ENCODE measurements around the gene ST6GALNAC3.

ST6GALNAC3 gene

GRCh38 chr1:76230842-76231281, 156.3 kb downstream of the ST6GALNAC3 start:
- no peak overlapping the region for H3K4me3 ChIP-seq (ENCODE audit: low read length)
- no peak for DNase-seq (ENCODE audit: low read depth)
- no peak for TF ChIP-seq CTCF (IDR thresholded peaks at IDR 0.05; ENCODE audit: insufficient read depth, low read depth, low read length, missing control alignments)

GRCh38 chr1:76231320-76231719, 156.8 kb downstream of the ST6GALNAC3 start:
- no peak overlapping the region for H3K4me3 ChIP-seq (ENCODE audit: low read length)
- no peak for DNase-seq (ENCODE audit: low read depth)
- TF ChIP-seq CTCF (IDR thresholded peaks at IDR 0.05; ENCODE audit: insufficient read depth, low read depth, low read length, missing control alignments): no peak

- DNase-seq (ENCODE audit: low read depth): no peak
- H3K4me3 ChIP-seq (ENCODE audit: low read length): no peak overlapping the region
- no peak for TF ChIP-seq CTCF (IDR thresholded peaks at IDR 0.05; ENCODE audit: insufficient read depth, low read depth, low read length, missing control alignments)
Measured at GRCh38 chr1:76232666-76233065, 158.1 kb downstream of the ST6GALNAC3 start.

GRCh38 chr1:76234061-76234460, 159.5 kb downstream of the ST6GALNAC3 start:
- H3K4me3 ChIP-seq (ENCODE audit: low read length): no peak overlapping the region
- no peak for DNase-seq (ENCODE audit: low read depth)
- TF ChIP-seq CTCF (IDR thresholded peaks at IDR 0.05; ENCODE audit: insufficient read depth, low read depth, low read length, missing control alignments): no peak

GRCh38 chr1:76237211-76237610, 162.7 kb downstream of the ST6GALNAC3 start:
- no peak for TF ChIP-seq CTCF (IDR thresholded peaks at IDR 0.05; ENCODE audit: insufficient read depth, low read depth, low read length, missing control alignments)
- no peak for DNase-seq (ENCODE audit: low read depth)

GRCh38 chr1:76238094-76238628, 163.6 kb downstream of the ST6GALNAC3 start:
- DNase-seq (ENCODE audit: low read depth): no peak
- TF ChIP-seq CTCF (IDR thresholded peaks at IDR 0.05; ENCODE audit: insufficient read depth, low read depth, low read length, missing control alignments): no peak
- H3K4me3 ChIP-seq (ENCODE audit: low read length): no peak overlapping the region

More at GRCh38 chr1:76237211-76237610, 162.7 kb downstream of the ST6GALNAC3 start:
- no peak overlapping the region for H3K4me3 ChIP-seq (ENCODE audit: low read length)

GRCh38 chr1:76239470-76239918, 164.9 kb downstream of the ST6GALNAC3 start:
- no peak for DNase-seq (ENCODE audit: low read depth)
- no peak overlapping the region for H3K4me3 ChIP-seq (ENCODE audit: low read length)
- no peak for TF ChIP-seq CTCF (IDR thresholded peaks at IDR 0.05; ENCODE audit: insufficient read depth, low read depth, low read length, missing control alignments)

Measured in epithelial cell of esophagus (primary cell).